GM12864 (cell line): ENCODE results near the gene TNFRSF11A.

Experiments used
- DNase-seq: peaks from one replicate; pipeline ENCODE4 v3.0.0-alpha.2; 2011; ENCODE audit warnings: low read depth
- H3K4me3 ChIP-seq: 2 replicates; pipeline ENCODE4 v1.5.1; 2011; ENCODE audit warnings: mild to moderate bottlenecking, low read depth, low read length, control low read depth
- TF ChIP-seq, protein P1 (sequence below): IDR thresholded peaks from 2 replicates; pipeline ENCODE4 v1.5.1; 2011; ENCODE audit warnings: low read depth, mild to moderate bottlenecking, moderate library complexity, low read length, control low read depth, inconsistent platforms; ENCODE audit errors: missing control alignments

Gene TNFRSF11A

DNA sequence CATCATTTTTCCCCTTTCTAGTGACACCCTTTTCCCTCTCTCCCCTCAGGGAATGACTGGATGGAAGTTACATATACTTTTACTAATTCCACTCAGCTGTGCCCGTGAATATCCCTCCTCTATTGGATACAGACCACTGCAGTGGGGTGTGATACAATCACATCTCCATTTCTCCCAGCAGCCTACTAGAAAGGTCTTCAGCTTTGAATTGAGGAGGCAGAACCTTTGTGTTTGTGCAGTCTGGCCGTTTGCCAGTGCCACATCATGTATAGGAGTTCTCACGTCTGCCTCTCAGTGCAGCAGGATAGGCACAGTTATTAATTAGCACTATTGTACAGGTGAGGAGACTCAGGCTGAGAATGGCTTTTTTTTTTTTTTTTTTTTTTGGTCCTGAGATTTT is 16.4 kb downstream of the TNFRSF11A start:
- H3K4me3 ChIP-seq = no peak overlapping the region
- TF ChIP-seq, protein P1, sequence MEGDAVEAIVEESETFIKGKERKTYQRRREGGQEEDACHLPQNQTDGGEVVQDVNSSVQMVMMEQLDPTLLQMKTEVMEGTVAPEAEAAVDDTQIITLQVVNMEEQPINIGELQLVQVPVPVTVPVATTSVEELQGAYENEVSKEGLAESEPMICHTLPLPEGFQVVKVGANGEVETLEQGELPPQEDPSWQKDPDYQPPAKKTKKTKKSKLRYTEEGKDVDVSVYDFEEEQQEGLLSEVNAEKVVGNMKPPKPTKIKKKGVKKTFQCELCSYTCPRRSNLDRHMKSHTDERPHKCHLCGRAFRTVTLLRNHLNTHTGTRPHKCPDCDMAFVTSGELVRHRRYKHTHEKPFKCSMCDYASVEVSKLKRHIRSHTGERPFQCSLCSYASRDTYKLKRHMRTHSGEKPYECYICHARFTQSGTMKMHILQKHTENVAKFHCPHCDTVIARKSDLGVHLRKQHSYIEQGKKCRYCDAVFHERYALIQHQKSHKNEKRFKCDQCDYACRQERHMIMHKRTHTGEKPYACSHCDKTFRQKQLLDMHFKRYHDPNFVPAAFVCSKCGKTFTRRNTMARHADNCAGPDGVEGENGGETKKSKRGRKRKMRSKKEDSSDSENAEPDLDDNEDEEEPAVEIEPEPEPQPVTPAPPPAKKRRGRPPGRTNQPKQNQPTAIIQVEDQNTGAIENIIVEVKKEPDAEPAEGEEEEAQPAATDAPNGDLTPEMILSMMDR = no peak
- no peak for DNase-seq

DNA sequence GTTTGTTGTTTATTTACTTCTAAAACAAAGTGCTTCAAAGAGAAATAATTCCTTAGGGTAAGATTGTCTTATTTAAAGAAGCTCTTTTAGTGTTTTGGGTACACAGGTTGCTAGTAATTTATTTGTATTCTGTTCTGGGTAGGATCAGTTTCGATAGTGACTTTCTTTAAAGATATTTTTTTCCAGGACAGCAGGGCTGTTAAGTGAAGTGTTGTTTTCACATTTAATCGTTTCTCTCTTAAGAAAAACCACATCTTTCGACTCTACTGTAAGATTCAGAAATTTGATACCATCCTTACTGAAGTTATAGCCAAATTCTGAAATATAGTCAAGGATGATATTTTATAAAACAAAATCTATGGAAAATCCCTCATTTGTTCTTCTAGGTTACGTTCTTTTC is 17.8 kb downstream of the TNFRSF11A start:
- no peak for DNase-seq
- no peak overlapping the region for H3K4me3 ChIP-seq
- TF ChIP-seq, protein P1 = no peak

GRCh38 chr18:62343316-62343715 is 18.2 kb downstream of the TNFRSF11A start:
- DNase-seq = no peak
- H3K4me3 ChIP-seq = no peak overlapping the region
- TF ChIP-seq, protein P1 = no peak

DNA sequence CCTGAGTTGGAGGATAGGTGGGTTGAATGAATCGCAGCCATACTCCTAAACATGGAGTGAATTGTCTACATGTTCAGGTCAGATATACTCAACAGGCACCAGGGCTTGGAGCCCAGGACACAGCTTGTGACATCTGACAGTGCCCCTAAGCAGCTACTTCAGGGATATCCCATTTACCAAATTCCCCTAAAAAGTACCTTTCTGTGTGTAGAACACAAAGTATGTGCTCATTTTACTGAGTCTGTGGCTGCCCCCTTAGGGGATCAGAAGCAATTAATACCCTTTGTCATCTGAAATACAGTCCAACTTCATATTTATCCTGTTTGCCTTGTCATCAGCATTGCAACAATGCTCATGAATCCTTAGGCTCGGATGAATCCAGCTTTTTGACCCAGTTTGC is 20.8 kb downstream of the TNFRSF11A start:
- TF ChIP-seq, protein P1 = no peak
- DNase-seq = no peak
- H3K4me3 ChIP-seq = no peak overlapping the region

DNA sequence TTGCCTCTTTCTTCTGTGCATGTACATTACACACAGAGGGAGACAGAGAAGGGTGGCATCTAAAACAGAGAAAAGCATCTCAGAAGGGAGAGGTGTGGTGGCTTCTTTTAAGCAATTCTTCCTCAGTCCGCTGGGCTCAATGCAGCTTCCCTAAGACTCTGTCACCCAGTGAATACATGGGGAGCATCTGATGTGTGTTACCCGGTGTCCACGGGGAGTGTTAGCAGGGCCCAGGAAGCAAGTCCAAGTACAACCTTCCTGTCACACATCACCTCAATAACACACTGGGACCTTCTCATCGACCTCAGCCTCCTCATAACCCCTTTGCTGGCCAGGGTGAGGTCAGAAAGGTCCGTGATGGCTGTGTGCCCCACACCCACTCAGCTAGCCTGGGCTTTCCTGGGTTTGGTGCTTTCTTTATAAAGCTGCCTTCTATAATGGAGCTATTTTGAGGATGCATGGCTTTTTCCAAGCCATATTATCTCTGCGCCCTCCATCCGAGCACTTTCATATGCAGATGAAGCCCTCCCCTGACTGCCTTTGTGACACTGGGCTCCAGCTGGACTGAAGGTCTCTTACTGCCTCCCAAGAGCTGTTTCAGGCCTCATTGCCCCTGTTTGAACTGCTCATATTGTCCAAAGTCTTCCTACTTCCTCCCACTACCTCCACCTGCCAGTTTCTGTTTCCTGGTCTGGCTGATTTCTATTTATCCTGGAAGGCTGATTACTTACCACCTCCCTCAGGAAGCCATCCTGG is 21.4 kb downstream of the TNFRSF11A start:
- no peak for DNase-seq
- no peak overlapping the region for H3K4me3 ChIP-seq
- TF ChIP-seq, protein P1 = no peak

GRCh38 chr18:62347089-62347506 is 22.0 kb downstream of the TNFRSF11A start:
- TF ChIP-seq, protein P1 = no peak
- no peak overlapping the region for H3K4me3 ChIP-seq

DNA sequence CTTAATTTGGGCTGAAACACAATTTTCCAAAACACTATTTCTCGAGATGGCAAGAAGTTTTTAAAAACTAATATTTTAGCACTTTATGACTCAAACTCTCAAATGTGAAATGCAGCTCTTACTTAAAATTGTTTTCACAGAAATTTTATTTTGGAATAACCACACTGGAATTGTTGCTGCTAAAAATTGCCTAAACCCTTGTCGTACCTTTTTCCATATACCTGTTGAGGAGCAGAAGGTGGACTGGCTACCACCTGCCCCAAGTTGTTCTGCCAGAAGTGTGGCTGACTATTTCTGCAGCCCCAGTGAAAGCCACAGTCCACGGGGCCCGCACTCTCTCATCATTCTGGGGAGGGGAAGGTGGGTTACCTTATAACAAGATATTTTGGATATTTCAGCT is 23.4 kb downstream of the TNFRSF11A start:
- TF ChIP-seq, protein P1 = no peak
- no peak overlapping the region for H3K4me3 ChIP-seq
- DNase-seq = no peak

More at GRCh38 chr18:62347089-62347506, 22.0 kb downstream of the TNFRSF11A start:
- no peak for DNase-seq
